ENCODE data around the gene PRX. TPM values are rescaled to one million over a fixed set of nuclear protein-coding genes. Genes with fewer than 3 reads are reported as not detected.

The PRX gene
- total and polyA plus RNA-seq, 2 of the 13 experiments (the other 11 are each of a cell fraction or from before 2014, with no cell fraction given): 0.66 TPM

GRCh38 chr19:40370997-40371801 is 42.0 kb downstream of the PRX start:
- POLR2A ChIA-PET: no interaction called here
- CTCF ChIA-PET (ENCODE audit: low intra/inter-chr PET ratio, low total read pairs): no interaction called here
- Histone ChIP-seq H4K20me1 (ENCODE audit: insufficient read depth, low read length) (no peaks in the 10 kb centered on the region), H3K4me2 (ENCODE audit: low read depth, low read length) (no peak overlapping the region), H3K4me3 (replicated peaks in 1 of 3; ENCODE audit: insufficient read depth in 1 of 3, low read depth in 2 of 3, low read length in 3 of 3) (no peak overlapping the region), H3K27ac (ENCODE audit: extremely low read length, insufficient read depth, low read length) (no peak overlapping the region), H2AFZ (ENCODE audit: low read length) (no peak overlapping the region), H3K4me1 (ENCODE audit: insufficient read depth, low read length) (no peaks in the 10 kb centered on the region), H3K27me3 (ENCODE audit: control insufficient read depth in 1 of 2, insufficient read depth in 2 of 2, low read length in 2 of 2) (no peaks in the 10 kb centered on the region), H3K36me3 (replicated peaks in 1 of 2; ENCODE audit: control insufficient read depth in 1 of 2, insufficient read depth in 2 of 2, low read length in 2 of 2) (peaks cover 3 to 12% of the 10 kb centered on the region in 2 experiments; a peak in 3 of 5 replicates), H3K9ac (ENCODE audit: insufficient read depth, low read depth, low read length) (no peak overlapping the region), H3K79me2 (ENCODE audit: insufficient read depth, low read length) (no peaks in the 10 kb centered on the region), H3K9me3 (ENCODE audit: low read length) (no peaks in the 10 kb centered on the region)
- intact Hi-C loops (cut with micrococcal nuclease; ENCODE audit: unreplicated experiment): no loop called here
- in situ Hi-C loops (cut with HindIII; ENCODE audit: extremely low pct_ligation_motif_present, low pct_unique_long_range_greater_than_20kb): no loop called here
- DNase-seq (ENCODE audit: low spot score): no peak
- FAIRE-seq: no peak
- ATAC-seq: no peak
- BruUV-seq (replicated peaks): no TSS peak
- 61% methylated on average over 2 of the region's 7 CpGs for WGBS (ENCODE audit: low lambda C conversion rate)
- TF ChIP-seq ZNF343 (CRISPR knock-in tag; IDR thresholded peaks at IDR 0.05): no peak
- TF ChIP-seq ZNF414 (CRISPR knock-in tag; IDR thresholded peaks at IDR 0.05): no peak
- TF ChIP-seq GPN1 (CRISPR knock-in tag; IDR thresholded peaks at IDR 0.05; ENCODE audit: borderline replicate concordance): no peak
- TF ChIP-seq IRF9 (CRISPR knock-in tag; IDR thresholded peaks at IDR 0.05; ENCODE audit: borderline replicate concordance): no peak
- no peak for TF ChIP-seq SCMH1 (CRISPR knock-in tag; IDR thresholded peaks at IDR 0.05; ENCODE audit: borderline replicate concordance)
- no peak for TF ChIP-seq SIX1 (CRISPR knock-in tag; IDR thresholded peaks at IDR 0.05; ENCODE audit: borderline replicate concordance)
- TF ChIP-seq NCOA5 (CRISPR knock-in tag; IDR thresholded peaks at IDR 0.05): no peak
- TF ChIP-seq ZNF383 (CRISPR knock-in tag; IDR thresholded peaks at IDR 0.05; ENCODE audit: borderline replicate concordance): no peak
- TF ChIP-seq ZBTB10 (CRISPR knock-in tag; IDR thresholded peaks at IDR 0.05; ENCODE audit: borderline replicate concordance): no peak
- TF ChIP-seq NONO (IDR thresholded peaks at IDR 0.05): no peak
- TF ChIP-seq NONO (CRISPR knock-in tag; conservative IDR thresholded peaks at IDR 0.05): no peak
- TF ChIP-seq ZSCAN5A (CRISPR knock-in tag; IDR thresholded peaks at IDR 0.05; ENCODE audit: borderline replicate concordance): no peak
- TF ChIP-seq MAFF (IDR thresholded peaks at IDR 0.05; ENCODE audit: low read depth, low read length): no peak
- TF ChIP-seq PHF20 (CRISPR knock-in tag; IDR thresholded peaks at IDR 0.05): no peak
- TF ChIP-seq, protein P1, sequence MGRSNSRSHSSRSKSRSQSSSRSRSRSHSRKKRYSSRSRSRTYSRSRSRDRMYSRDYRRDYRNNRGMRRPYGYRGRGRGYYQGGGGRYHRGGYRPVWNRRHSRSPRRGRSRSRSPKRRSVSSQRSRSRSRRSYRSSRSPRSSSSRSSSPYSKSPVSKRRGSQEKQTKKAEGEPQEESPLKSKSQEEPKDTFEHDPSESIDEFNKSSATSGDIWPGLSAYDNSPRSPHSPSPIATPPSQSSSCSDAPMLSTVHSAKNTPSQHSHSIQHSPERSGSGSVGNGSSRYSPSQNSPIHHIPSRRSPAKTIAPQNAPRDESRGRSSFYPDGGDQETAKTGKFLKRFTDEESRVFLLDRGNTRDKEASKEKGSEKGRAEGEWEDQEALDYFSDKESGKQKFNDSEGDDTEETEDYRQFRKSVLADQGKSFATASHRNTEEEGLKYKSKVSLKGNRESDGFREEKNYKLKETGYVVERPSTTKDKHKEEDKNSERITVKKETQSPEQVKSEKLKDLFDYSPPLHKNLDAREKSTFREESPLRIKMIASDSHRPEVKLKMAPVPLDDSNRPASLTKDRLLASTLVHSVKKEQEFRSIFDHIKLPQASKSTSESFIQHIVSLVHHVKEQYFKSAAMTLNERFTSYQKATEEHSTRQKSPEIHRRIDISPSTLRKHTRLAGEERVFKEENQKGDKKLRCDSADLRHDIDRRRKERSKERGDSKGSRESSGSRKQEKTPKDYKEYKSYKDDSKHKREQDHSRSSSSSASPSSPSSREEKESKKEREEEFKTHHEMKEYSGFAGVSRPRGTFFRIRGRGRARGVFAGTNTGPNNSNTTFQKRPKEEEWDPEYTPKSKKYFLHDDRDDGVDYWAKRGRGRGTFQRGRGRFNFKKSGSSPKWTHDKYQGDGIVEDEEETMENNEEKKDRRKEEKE (IDR thresholded peaks at IDR 0.05): no peak

All from HepG2 (cell line).